IPS-20b (cell line): Measurements from ENCODE around the gene LAT.

Experiments
- H3K27ac ChIP-seq: one replicate; pipeline ENCODE4 v1.5.1; 2013; ENCODE audit warnings: low read length
- H3K27me3 ChIP-seq: 2 replicates; pipeline ENCODE4 v1.6.1; 2013; ENCODE audit warnings: mild to moderate bottlenecking, low read length, inconsistent platforms; ENCODE audit not compliant: insufficient read depth
- H3K36me3 ChIP-seq: 2 replicates; pipeline ENCODE4 v1.6.1; 2013; ENCODE audit warnings: low read depth, mild to moderate bottlenecking, inconsistent platforms, low read length, moderate library complexity; ENCODE audit not compliant: insufficient read depth
- H3K4me1 ChIP-seq: 2 replicates; pipeline ENCODE4 v1.6.1; 2013; ENCODE audit warnings: mild to moderate bottlenecking, control low read depth, inconsistent platforms, low read length, moderate library complexity; ENCODE audit not compliant: insufficient read depth
- H3K4me3 ChIP-seq: 2 replicates; pipeline ENCODE4 v1.5.1; 2013; ENCODE audit warnings: mild to moderate bottlenecking, low read length, inconsistent platforms
- H3K9ac ChIP-seq: 2 replicates; pipeline ENCODE4 v1.6.1; 2013; ENCODE audit warnings: low read depth, mild to moderate bottlenecking, inconsistent platforms, low read length, moderate library complexity
- H3K9me3 ChIP-seq: 2 replicates; pipeline ENCODE4 v1.6.1; 2013; ENCODE audit warnings: mild to moderate bottlenecking, low read depth, low read length, inconsistent platforms; ENCODE audit not compliant: insufficient read depth

The LAT gene

DNA sequence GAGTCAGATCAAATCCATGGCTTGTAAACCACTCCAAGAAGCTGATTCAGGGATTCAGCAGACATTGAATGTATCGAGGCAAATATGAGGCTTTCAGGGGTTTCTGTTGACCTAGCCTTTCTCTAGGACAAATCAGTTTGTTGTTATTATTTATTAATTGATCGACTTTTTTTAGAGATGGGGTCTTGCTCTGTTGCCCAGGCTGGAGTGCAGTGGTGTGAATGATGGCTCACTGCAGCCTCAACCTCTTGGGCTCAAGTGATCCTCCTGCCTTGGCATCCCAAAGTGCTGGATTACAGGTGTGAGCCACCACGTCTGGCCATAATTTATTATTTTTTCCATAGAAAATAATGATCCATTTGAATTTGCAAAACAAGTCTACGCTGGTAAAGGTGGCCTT is 27.0 kb downstream of the LAT start:
- H3K9ac ChIP-seq, result no peak overlapping the region
- H3K27me3 ChIP-seq, result no peaks in the 10 kb centered on the region
- no peaks in the 10 kb centered on the region for H3K9me3 ChIP-seq
- no peaks in the 10 kb centered on the region for H3K4me1 ChIP-seq
- no peak overlapping the region for H3K27ac ChIP-seq
- H3K4me3 ChIP-seq, result no peak overlapping the region
- H3K36me3 ChIP-seq, result no peaks in the 10 kb centered on the region

DNA sequence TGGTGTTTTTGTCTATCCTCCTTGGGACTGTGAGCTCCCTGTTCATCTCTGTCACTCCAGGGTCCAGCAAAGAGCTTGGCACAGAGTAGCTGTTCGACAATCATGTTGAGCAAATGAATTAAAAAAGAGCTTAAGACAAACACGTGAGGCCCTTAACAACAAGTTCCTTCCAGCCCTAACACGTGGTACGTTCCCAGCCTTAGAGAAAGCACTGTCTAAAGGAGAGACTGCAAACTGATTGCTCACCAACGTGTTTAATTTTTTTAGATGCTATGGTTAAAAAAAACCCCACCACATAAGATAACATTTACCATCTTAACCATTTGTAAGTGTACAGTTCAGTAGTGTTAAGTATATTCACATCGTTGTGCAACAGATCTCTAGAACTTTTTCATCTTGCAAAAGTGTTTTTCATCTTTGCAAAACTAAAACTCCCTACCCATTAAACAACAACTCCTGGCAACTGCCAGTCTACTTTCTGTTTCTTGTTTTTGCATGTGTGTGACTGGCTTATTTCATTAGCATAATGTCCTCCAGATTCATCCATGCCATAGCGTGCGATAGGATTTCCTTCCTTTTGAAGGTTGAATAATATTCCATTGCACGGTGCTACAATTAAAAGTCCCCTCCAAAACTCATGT is 28.2 kb downstream of the LAT start:
- Histone ChIP-seq H3K27me3 (no peaks in the 10 kb centered on the region), H3K4me3 (no peak overlapping the region), H3K4me1 (no peaks in the 10 kb centered on the region), H3K9ac (no peak overlapping the region), H3K36me3 (no peaks in the 10 kb centered on the region), H3K27ac (no peak overlapping the region), H3K9me3 (no peaks in the 10 kb centered on the region)

DNA sequence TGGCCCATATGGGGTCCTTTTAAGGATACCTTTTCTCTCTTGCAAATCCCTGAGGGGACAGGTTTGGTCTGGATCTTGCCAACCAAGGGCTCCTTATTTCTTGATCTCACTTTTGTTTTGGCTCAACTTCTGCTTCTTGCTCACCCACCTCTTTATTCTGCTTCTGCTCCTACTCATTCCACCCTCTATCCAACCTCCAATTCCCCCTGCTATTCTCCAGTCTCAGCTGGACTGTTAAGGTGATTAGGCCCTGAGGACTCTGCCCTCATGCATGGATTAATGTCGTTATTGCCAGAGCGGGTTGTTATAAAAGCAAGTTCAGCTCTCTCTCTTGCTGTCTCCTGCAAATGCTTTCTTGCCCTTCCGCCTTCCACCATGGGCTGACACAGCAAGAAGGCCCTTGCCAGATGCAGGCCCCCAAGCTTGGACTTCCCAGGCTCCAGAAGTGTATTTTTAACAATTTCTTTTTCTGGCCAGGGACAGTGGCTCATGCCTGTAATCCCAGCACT is 29.8 kb downstream of the LAT start:
- no peaks in the 10 kb centered on the region for H3K9me3 ChIP-seq
- H3K9ac ChIP-seq, result no peak overlapping the region
- no peaks in the 10 kb centered on the region for H3K4me1 ChIP-seq
- H3K27me3 ChIP-seq, result no peaks in the 10 kb centered on the region
- H3K36me3 ChIP-seq, result no peaks in the 10 kb centered on the region
- H3K4me3 ChIP-seq, result no peak overlapping the region
- H3K27ac ChIP-seq, result no peak overlapping the region

DNA sequence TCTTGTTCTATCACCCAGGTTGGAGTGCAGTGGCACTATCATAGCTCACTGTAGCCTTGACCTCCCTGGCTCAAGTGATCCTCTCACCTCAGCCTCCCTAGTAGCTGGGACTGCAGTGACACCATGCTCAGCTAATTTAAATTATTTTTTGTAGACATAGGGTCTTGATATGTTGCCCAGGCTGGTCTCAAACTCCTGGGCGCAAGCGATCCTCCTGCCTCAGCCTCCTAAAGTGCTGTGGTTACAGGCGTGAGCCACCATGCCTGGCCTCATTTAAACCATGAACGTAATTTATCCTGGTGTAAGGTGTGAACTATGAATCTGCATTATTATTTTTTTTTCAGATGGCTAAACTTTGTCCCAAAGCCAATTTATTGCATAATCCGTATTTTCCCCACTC is 37.3 kb downstream of the LAT start:
- no peak overlapping the region for H3K9ac ChIP-seq
- no peaks in the 10 kb centered on the region for H3K9me3 ChIP-seq
- no peaks in the 10 kb centered on the region for H3K27me3 ChIP-seq
- no peak overlapping the region for H3K27ac ChIP-seq
- H3K4me3 ChIP-seq, result no peak overlapping the region
- no peaks in the 10 kb centered on the region for H3K36me3 ChIP-seq
- no peaks in the 10 kb centered on the region for H3K4me1 ChIP-seq

DNA sequence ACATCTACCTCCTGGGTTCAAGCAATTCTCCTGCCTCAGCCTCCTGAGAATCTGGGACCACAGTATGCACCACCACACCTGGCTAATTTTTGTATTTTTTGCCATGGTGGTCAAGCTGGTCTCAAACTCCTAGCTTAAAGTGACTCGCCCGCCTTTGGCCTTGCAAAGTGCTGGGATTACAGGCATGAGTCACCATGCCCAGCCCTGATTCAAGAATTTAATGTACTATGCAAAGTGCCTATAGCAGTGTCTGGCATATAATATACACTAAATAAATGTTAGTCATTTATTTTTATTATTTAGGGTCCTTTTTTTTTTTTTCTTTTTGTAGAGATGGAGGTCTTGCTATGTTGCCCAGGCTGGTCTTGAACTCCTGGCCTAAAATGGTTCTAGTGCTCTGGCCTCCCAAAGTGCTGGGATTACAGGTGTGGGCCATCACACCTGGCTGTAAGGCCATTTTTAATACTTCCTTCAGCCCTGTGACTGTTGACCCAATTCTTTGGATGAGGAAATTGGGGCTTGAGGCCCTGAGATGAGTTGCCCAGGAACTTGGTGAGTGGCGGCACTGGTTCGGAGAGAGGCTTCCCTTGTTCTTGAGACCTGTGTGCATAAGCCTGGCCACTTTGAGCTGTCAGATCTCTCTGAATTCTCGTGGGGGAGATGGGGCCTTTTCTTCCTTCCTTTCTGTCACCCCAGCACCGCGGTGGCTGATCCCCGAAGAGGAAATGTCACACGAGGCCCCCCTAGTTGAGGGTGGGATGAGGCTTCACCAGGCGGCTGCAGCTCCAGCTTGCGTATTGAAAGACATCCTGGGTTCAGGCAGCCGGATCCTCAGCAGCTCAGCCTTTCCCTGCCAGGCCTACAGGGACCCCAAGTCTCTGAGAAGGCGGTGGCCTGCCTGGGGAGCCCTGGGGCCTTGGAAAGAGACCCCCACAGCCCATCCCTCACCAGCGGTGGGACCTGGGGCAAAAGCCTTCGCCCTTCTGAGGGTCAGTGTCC is 38.7 kb downstream of the LAT start:
- Histone ChIP-seq H3K4me3 (no peak overlapping the region), H3K9me3 (no peaks in the 10 kb centered on the region), H3K9ac (no peak overlapping the region), H3K27ac (no peak overlapping the region), H3K27me3 (no peaks in the 10 kb centered on the region), H3K36me3 (no peaks in the 10 kb centered on the region), H3K4me1 (no peaks in the 10 kb centered on the region)

DNA sequence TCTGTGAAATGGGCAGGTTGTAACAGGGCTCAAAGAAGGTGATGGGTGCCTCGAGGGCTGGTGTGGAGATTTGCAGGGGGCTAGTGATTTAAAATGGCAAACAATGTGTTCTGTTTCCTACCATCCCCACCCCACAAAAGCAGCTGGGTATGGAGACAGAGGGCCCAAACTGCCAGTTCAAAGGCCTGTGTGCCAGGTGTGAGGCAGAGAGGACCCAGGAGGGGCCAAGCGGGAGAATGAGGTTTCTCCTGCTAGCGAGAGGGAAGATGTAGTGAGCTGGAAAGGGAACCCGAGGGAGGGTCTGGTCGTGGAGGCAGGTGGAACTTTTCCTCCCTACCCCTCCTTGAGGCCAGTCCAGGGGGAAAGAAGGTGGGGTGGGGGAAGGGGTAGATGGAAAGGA is 39.4 kb downstream of the LAT start:
- no peak overlapping the region for H3K27ac ChIP-seq
- H3K4me3 ChIP-seq, result no peak overlapping the region
- H3K27me3 ChIP-seq, result no peaks in the 10 kb centered on the region
- no peaks in the 10 kb centered on the region for H3K9me3 ChIP-seq
- H3K4me1 ChIP-seq, result 0 out of 2 replicates have a peak, but pooled peaks cover 4% of the 10 kb centered on the region
- no peak overlapping the region for H3K9ac ChIP-seq
- H3K36me3 ChIP-seq, result no peaks in the 10 kb centered on the region

DNA sequence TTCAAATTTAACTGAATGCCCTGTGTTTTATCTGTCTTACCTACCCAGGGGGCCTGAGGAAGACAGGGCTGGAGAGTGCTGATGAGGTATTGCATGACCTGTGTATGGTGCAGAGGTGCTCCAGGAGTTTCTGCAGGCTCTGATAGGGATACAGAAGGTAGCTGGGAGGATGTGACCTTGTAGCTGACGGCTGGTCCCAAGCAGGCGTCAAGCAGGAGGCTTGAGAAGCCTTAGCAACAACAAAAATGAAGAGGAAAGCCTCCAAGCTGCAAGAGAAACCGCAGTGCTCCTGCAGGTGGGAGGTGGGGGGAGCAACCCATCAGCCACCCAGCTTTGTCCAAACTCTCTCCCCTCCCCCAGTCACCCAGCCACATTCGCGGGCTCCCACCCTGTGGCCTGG is 40.4 kb downstream of the LAT start:
- Histone ChIP-seq H3K27me3 (no peaks in the 10 kb centered on the region), H3K9me3 (no peaks in the 10 kb centered on the region), H3K4me3 (no peak overlapping the region), H3K9ac (no peak overlapping the region), H3K36me3 (no peaks in the 10 kb centered on the region), H3K27ac (no peak overlapping the region), H3K4me1 (0 out of 2 replicates have a peak, but pooled peaks cover 4% of the 10 kb centered on the region)

DNA sequence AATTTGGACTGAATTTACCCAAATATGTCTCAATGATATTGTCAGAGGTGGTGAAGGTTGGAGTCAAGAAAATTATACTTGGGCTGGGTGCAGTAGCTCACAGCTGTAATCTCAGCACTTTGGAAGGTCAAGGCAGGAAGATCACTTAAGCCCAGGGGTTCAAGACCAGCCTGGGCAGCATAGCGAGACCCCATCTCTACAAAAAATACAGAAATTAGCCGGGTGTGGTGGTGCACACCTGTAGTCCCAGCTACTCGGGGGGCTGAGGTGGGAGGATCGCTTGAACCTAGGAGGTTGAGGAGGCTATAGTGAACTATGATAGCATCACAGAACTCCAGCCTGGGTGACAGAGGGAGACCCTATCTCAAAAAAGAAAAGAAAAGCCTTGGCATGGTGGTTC is 40.9 kb downstream of the LAT start:
- Histone ChIP-seq H3K9ac (no peak overlapping the region), H3K27me3 (no peaks in the 10 kb centered on the region), H3K4me1 (0 out of 2 replicates have a peak, but pooled peaks cover 4% of the 10 kb centered on the region), H3K36me3 (no peaks in the 10 kb centered on the region), H3K9me3 (no peaks in the 10 kb centered on the region), H3K27ac (no peak overlapping the region), H3K4me3 (no peak overlapping the region)

DNA sequence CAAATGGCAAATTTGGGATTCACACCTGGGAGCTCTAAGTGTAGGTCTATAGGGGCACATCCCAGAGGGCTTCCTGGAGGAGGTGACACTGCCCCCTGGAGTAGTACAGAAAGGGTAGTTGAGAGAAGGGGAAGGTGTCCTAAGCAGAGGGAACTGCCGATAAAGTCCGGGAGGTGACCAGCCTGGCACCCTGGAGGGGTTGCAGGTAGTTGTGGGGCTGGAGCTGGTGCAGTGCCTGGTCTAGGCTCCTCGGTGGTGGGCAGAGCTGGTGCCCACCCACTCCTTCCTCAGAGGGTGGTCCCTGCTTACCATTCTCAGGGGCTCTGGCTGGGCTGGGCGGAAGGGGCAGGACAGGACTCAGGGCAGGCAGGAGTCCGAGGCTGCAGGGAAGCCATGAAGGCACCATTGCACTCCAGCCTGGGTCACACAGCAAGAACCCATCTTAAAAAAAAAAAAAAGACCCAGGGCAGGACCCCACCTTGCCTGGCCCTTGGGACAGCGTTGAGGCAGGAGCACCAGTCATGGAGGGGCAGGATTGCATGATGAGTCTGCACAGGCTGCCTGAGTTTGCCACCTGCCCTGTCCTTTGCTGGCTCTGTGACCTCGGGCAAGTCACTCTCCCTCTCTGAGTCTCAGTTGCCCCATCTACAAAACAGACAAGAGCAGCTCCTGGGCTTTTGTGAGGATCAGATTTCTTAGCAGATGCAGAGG is 43.8 kb downstream of the LAT start:
- H3K4me3 ChIP-seq, result no peak overlapping the region
- H3K27me3 ChIP-seq, result no peaks in the 10 kb centered on the region
- 0 out of 2 replicates have a peak, but pooled peaks cover 4% of the 10 kb centered on the region for H3K4me1 ChIP-seq
- H3K27ac ChIP-seq, result no peak overlapping the region
- H3K36me3 ChIP-seq, result no peaks in the 10 kb centered on the region
- H3K9me3 ChIP-seq, result no peaks in the 10 kb centered on the region
- H3K9ac ChIP-seq, result no peak overlapping the region

DNA sequence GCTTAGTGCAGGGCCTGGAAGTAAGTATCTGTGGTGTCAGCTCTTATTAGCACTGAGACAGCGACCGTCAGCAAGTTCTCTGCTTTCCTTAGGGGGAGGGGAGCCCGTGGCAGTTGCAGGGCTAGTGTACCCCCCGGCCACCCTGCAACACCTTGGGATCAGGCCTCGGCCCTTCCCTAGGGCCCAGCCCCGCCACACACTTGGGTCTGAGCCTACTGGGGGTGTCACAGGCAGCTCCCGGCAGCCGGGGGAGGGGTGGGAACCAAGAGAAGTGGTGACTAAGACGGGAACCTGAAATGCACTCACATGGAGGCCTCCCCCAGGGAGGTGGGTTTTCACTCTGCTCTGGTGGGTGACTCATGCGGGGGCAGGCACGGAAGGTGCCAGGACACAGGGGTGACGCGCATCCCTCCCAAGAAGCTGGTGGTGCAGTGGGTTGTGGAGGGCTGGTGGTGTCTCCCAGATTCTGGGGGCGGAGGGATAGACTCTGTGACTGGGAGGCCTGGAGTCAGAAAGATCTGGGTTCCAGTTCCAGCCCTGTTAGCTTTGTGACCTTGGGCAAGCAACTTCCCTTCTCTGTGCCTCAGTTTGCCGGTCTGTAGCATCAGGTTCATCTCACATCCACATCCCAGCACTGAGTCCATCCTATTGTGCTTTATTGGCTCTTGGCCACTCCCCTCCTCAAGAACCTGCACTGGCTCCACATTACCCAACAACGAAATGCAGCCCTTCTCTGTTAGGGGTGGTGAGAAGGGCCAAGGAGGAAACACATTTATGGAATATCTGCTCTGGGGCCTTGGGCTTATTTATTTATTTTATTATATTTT is 44.5 kb downstream of the LAT start:
- 0 out of 2 replicates have a peak, but pooled peaks cover 4% of the 10 kb centered on the region for H3K4me1 ChIP-seq
- no peak overlapping the region for H3K27ac ChIP-seq
- H3K4me3 ChIP-seq, result no peak overlapping the region
- no peak overlapping the region for H3K9ac ChIP-seq
- H3K36me3 ChIP-seq, result no peaks in the 10 kb centered on the region
- H3K27me3 ChIP-seq, result no peaks in the 10 kb centered on the region
- H3K9me3 ChIP-seq, result no peaks in the 10 kb centered on the region
